GDM1 (cell line): Measurements from ENCODE around the gene ALX3.
"Not testable (repeated sequence)": the region's sequence is repeated elsewhere in the genome, so short reads cannot be mapped to it uniquely, and the experiment has no call there.

Source experiments
- DNase-seq: peaks from one replicate; lab custom pipeline; 2025; lab: John Stamatoyannopoulos, UW

ALX3 gene

DNA sequence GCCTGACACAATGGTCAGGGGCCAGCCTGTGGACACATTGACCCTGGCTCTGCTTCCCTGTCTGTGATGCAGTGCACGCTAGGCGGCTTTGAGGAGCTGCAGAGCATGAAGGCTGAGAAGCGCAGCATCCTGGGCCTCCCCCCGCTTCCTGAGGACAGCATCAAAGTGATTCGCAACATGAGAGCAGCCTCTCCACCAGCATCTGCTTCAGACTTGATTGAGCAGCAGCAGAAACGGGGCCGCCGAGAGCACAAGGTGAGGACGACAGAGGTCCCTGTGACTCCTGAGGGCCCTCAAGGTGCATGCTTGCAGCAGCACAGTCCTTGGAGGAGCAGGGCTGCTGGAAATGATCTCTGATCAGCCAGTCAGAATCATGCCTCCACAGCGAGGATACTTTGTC, 27.5 kb downstream of the ALX3 start:
- DNase-seq = no peak

DNA sequence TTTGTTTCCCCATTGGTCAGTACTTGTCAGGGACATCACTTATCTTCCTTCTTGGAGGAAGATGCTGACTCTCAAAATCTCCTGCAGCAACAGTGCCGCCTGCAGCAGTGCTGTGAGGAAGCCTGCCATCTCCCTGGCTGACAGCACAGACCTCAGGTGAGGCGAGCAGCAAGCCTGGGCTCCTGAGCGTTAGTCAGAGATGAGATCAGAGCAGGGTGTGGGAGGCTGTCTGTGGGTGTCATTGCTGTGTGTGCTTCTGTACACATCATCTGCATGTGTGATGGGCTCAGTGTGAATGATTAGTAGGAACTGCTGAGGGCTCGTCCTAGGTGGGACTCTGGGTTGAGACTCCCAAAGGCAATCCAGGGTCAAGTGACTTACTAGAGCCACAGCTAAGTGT, 29.9 kb downstream of the ALX3 start:
- DNase-seq = no peak

DNA sequence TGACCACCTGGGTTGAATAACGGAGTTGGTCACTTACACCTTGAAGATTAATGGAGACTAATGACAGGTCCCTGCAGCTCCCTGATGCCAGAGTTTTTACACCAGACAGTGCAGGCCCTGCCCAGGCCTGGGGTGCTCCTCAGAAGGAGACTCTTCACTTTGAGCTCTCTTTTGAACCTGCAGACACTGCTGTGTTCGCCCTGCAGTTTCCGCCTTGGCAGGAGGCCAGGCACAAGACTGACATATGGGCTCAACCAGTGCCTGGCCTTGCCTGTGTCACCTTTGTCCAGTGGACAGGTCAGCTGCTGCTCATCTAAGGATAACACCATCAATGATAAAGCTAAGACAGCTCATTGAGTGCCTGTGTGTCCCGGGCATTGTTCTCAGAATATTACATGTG, 30.8 kb downstream of the ALX3 start:
- no peak for DNase-seq

DNA sequence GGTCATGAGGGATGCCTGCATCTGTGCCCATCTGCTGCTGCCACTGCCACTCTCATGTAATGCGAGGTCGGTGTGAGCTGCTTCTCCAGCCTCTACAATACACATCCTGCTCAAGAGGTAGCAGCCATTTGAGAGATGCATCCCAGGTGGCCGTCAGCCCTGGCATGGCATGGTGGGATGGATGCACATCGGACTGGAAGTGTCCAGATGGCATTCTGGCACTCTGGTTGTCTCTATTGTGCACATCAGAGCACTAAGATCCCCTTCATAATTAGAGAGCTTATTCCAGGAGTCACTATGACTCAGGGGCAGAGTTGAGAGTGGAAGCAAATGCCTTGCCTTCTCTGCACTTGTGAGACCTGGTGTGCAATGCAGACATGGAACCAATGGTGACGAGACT, 32.2 kb downstream of the ALX3 start:
- no peak for DNase-seq

DNA sequence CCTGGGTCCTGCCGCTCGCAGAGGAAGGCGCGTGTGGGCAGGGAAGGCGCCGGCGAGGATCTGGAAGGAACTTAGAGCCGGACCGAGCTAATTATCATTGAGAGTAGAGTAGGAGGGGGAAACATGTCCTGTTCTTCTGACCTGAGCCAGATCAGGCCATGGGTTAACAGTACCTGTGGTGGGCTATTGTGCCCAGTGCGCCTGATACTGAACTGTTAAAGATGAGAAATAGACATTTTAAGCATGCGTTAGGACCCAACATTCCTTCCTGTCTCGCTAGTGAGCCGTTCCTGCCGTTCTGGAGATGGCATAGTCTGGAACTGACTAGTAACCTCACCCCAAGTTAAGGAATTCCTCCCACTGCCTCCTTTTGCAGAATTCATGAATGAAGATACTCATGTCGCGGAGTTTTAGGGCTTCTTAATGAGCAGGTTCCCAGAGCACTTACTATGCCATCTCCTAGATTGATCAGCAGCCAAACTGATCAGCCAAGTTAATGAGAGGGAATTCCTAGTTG, 35.2 kb downstream of the ALX3 start:
- no peak for DNase-seq

DNA sequence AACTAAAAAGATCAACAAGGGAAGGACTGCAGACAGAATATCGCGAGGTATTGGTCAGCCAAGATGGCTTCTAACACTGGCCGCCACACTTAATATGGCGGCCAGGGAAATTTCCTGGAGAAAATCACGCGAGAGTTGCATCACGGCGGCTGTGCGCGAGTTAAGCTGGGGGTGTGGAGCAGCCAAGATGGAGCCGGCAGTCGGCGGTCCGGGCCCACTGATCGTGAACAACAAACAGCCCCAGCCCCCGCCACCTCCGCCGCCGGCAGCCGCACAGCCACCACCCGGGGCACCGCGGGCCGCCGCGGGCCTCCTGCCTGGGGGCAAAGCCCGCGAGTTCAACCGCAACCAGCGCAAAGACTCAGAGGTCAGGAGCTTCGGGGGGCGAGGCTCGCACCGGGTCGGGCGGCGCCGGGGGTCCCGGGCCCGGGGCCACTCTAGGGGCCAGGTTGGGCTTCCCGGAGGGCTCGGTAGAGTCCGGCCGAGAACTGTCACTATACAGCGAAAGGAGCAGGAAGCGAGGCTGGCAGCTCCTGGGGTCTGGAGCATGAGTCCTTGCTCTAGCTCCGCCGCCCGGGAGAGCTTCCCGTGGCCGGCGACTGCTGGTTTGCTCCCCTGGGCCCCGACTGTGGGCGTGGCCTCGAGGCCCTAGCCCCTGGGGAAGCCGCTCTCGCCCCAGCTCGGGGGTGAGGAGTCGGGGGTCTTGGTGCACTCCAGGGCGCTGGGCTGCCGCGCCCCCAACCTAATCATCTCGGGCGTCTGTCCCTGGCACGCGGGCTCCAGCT, 35.8 kb downstream of the ALX3 start, which contains the start of gene STRIP1:
Gene STRIP1, plus strand, starts transcription at position 174 of the 785 bp plus-strand sequence. Its CDS starts 14 bp downstream, at position 188.
- DNase-seq = peak; percentile 91

DNA sequence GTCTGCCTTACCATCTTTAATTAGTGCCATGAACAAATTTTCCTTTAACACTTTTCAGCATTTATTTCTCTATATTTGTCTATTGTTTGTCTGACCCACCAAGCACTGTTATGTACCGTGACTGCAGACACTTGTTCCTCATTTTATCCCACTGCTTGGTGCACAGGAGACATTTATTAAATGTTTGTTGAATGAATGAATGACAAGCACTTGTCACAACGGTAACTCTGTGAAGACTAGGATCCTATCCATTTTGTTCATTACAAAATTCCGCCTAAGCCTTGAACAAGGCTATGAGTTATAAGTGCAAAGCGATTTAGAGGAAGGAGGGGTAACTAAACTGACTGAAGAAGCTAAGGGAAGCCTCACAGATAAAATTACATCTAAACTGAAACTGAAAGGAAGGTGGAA, 36.4 kb downstream of the ALX3 start:
- no peak for DNase-seq

DNA sequence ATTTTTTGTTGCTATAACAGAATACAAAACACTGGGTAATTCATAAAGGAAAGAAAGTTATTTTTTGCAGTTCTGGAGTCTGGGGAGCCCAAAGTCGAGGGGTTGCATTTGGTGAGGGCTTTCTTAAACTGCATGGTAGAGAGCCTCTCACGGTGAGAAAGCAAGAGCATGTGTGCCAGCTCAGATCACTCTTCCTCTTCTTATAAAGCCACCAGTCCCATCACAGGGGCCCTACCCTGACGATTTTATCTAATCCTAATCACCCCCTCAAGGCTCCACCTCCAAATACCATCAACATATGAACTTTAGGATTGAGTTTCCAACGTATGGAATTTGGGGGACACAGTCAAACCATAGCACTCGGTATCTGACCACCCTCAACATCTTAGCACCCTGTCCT, 37.1 kb downstream of the ALX3 start:
- DNase-seq = no peak

DNA sequence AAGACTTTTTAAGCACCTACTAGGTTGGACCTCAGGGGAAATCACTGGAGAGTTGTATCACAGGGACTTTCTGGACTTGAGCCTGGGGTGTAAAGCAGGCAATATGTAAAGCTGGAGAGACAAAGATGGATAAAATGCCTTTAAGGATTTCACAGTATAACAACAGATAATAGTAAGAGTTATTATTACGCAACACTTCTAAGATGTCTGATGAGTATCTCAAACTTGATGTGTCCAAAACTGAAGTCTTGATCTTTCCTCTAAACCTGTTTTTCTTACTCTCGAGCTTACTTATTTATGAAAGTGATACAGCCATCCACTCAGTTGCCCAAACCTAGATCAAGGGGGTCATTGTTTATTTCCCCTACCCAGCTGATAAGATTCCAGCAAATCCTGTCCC, 38.1 kb downstream of the ALX3 start:
- no peak for DNase-seq

DNA sequence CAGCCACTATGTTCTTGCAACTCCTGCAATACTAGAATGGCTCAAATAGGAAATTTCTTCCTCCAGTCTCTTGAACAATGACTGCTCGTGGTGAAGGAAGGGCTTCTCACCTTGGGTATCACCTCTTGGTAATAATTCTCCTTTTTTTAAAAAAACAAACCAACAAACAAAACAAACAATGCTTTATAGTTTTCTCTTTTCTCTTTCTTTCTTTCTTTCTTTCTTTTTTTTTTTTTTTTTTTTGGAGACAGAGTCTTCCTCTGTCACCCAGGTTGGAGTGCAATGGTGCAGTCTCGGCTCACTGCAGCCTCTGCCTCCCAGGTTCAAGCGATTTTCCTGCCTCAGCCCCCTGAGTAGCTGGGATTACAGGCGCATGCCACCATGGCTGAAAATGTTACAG, 39.8 kb downstream of the ALX3 start:
- DNase-seq = not testable (repeated sequence)

DNA sequence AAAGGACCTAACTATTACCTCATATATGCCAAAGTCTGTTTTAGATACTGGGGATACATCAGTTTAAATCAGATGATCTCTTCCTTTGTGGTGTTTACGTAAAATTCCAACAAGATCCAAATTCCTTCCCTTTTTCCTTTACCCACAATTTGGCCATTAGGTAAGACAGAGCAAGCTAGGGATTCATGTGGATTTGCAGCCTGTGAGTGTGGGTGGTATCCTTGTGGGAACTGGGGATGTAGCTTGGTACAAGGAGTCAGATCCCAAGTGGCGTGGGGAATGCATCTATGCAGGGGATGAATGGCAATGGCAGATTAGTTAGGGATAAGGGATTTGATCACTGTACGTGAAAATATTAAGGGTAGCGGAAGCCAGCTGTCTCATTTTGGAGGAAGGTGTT, 45.9 kb downstream of the ALX3 start:
- no peak for DNase-seq

DNA sequence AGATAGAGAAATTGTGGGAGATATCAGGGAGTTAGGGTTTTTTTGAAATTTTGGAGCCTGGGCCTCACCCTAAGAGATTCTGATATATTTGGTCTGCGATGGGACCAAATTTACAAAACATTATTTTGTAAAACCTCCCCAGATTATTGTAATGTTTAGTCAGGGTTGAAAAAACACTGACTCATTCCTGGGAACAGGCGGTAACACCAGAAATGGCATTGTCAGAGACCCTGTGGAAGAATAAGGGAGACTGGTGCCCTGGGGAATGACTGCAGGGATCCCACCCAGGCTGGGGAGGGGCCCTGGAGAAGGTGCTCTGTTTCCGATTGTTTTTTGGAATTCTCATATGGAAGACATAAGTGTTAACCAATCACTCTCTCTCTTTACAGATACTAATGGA, 49.2 kb downstream of the ALX3 start:
- DNase-seq = no peak

DNA sequence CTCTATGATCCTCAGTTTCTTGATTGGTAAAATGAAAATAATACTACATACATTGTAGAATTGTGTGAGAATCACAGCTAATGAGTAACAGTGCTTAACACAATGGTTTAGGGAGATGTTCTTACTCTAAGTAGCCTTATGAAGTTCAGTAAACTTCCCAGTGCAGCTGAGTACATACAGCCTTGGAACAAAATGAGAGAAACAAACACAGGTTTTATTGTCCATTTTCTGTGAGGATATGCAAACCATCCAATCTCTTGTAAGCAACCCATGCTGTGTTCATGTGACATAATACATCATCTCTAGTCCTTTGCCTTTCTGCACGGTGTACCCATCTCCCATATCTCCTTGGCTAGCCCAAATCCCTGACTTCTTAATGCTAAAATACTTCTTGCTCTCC, 50.7 kb downstream of the ALX3 start:
- no peak for DNase-seq

DNA sequence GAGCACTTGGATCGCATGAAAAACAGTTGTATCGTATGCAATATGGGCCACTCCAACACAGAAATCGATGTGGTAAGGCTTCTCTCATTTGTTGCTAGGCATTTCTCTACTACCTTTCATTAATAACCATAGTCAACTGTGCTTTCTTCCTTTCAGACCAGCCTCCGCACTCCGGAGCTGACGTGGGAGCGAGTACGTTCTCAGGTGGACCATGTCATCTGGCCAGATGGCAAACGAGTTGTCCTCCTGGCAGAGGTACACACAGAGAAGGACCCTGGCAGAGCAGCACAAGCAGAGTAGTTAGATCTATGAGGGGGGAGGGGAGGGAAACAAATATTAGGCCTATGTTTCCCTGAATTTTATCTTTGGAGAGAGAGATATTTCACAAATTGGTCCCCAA, 52.1 kb downstream of the ALX3 start:
- DNase-seq = no peak

DNA sequence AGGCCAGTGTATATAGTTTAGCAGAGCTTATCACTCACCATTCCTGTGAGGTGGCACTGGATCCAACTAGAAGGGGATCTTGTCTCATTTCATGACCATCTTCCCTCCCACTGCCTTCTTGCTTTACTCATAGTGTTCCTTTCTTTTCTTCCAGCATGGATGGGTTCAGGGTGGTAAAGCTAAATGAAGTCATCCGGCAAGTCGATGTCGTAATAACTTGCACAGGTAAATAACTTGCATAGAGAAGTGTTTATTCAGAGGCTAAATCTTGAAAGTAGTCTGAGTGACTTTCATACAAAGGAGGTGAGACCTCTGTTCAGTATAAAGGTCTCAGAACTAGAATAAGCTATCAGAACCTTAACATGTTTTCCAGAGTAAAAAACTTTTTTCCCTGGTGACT, 52.7 kb downstream of the ALX3 start:
- no peak for DNase-seq

DNA sequence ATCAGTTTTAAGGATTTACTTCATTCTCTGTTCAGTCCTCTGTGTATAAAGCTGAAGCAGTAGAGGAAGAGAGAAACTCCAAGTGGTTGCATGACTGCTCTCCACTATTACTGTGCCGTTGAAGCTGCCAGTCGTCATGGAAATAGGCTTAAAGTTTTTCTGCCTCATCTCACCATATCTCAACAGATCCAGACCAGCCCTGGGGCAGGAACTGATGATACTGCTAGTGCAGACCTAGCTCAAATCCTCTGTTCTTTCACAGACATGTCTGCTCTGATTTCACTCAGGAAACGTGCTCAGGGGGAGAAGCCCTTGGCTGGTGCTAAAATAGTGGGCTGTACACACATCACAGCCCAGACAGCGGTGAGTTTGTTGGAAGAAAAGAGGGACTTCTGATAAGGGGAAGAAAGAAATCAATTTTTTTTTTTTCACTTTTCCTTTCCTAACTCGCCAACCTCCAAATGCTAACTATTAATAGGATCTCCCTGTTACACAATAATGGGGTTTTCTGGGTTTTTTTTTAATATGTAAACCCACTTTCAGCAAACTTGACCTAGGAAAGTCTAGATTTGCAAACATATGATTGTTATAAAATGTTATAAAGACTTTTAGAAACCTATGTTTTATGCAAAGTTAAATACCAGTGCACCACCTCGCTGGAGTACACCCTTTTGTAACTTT, 58.2 kb downstream of the ALX3 start:
- no peak for DNase-seq

DNA sequence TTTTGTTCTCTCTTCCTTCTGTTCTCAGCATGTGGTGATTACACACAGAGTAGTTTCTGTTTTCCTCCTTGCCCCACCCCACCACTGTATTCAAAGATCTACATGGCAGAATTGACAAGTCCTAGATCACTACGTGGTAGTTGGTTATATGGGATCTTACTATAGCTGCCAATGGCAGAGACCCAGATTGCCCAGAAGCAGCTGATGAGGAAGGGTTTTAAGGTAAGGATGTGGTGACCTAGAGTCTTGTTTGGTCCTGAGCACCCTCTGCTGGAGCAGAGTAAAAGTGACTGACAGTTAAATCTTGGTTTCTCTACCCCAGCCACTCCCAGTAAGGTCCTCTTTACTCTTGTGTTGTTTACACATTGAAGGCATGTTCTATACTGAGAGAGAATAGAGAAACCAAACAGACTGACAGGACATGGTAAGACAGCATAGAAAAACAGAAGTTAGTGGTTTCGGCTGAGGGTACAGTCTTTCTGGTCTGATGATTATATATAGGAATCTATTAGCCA, 58.9 kb downstream of the ALX3 start:
- DNase-seq = peak; percentile 14
